CD14-positive monocyte (primary cell): Measurements from ENCODE around the gene DCUN1D3. TPM values are rescaled to one million over a fixed set of nuclear protein-coding genes. Genes with fewer than 3 reads are reported as not detected.

Source experiments
- DNase-seq, 3 donors: peaks; one replicate each; pipeline ENCODE4 v3.0.0-alpha.2; 2011 to 2022
- H2AFZ ChIP-seq: 2 replicates; pipeline ENCODE4 v1.6.0; 2012; ENCODE audit warnings: mild to moderate bottlenecking, low read depth, low read length, inconsistent platforms; ENCODE audit not compliant: insufficient read depth, poor library complexity, severe bottlenecking
- H3K27ac ChIP-seq, 2 donors: 1 replicate in 1 of 2; 2 replicates in 1 of 2; pipeline ENCODE4 v1.5.1; 2012 to 2013; ENCODE audit warnings: low read length in 2 of 2, control low read depth in 1 of 2, inconsistent platforms in 1 of 2, low read depth in 1 of 2, mild to moderate bottlenecking in 1 of 2
- H3K27me3 ChIP-seq, 2 donors: one replicate each; pipeline versions ENCODE4 v1.6.0 to v1.6.1; 2011 to 2013; ENCODE audit warnings: low read length in 2 of 2; ENCODE audit not compliant: control insufficient read depth in 2 of 2, insufficient read depth in 2 of 2
- H3K36me3 ChIP-seq, 2 donors: replicated peaks in 1 of 2; 1 replicate in 1 of 2; 2 replicates in 1 of 2; pipeline versions ENCODE4 v1.5.1 to v1.6.1; 2012 to 2013; ENCODE audit warnings: low read length in 2 of 2, control low read depth in 1 of 2, inconsistent platforms in 1 of 2, mild to moderate bottlenecking in 1 of 2; ENCODE audit not compliant: insufficient read depth in 2 of 2, control insufficient read depth in 1 of 2
- H3K4me1 ChIP-seq, 2 donors: 1 replicate in 1 of 2; 2 replicates in 1 of 2; pipeline versions ENCODE4 v1.5.1 to v1.6.1; 2012 to 2013; ENCODE audit warnings: low read length in 2 of 2, control low read depth in 1 of 2, inconsistent platforms in 1 of 2, mild to moderate bottlenecking in 1 of 2, moderate library complexity in 1 of 2; ENCODE audit not compliant: insufficient read depth in 2 of 2, control insufficient read depth in 1 of 2
- H3K4me2 ChIP-seq: replicated peaks from 2 replicates; pipeline ENCODE3; 2012; ENCODE audit warnings: low read length, moderate library complexity, mild to moderate bottlenecking; ENCODE audit not compliant: poor library complexity, severe bottlenecking; ENCODE audit errors: extremely low read depth
- H3K4me3 ChIP-seq, 3 experiments: fragments of 200-600 bp in 1 of 3; sonication (generic) in 1 of 3; replicated peaks in 1 of 3; 1 replicate in 2 of 3; 2 replicates in 1 of 3; pipeline ENCODE4 v1.5.1; 2011 to 2013; ENCODE audit warnings: low read length in 3 of 3, mild to moderate bottlenecking in 3 of 3, control low read depth in 2 of 3, low read depth in 2 of 3, inconsistent platforms in 1 of 3, moderate library complexity in 1 of 3
- H3K79me2 ChIP-seq: 2 replicates; pipeline ENCODE4 v1.6.0; 2012; ENCODE audit warnings: mild to moderate bottlenecking, control low read depth, inconsistent platforms, low read length, moderate library complexity; ENCODE audit not compliant: insufficient read depth
- H3K9ac ChIP-seq: 2 replicates; pipeline ENCODE4 v1.6.0; 2017; ENCODE audit warnings: low read length, mild to moderate bottlenecking; ENCODE audit not compliant: insufficient read depth, poor library complexity, severe bottlenecking
- H3K9me3 ChIP-seq, 2 donors: replicated peaks in 1 of 2; 1 replicate in 1 of 2; 2 replicates in 1 of 2; pipeline versions ENCODE4 v1.5.1 to v1.6.1; 2012 to 2013; ENCODE audit warnings: low read length in 2 of 2, control low read depth in 1 of 2; ENCODE audit not compliant: control insufficient read depth in 1 of 2, insufficient read depth in 1 of 2
- H4K20me1 ChIP-seq: 2 replicates; pipeline ENCODE4 v1.6.0; 2012; ENCODE audit warnings: mild to moderate bottlenecking, low read length, control low read depth, moderate library complexity; ENCODE audit not compliant: insufficient read depth
- H3K27ac Mint-ChIP-seq, 7 donors: one replicate each; pipeline ENCODE4 v1.8.0; 2020; ENCODE audit warnings: mild to moderate bottlenecking in 7 of 7, mixed read lengths in 7 of 7, moderate library complexity in 6 of 7, inconsistent platforms in 2 of 7
- H3K27me3 Mint-ChIP-seq, 3 donors: one replicate each; pipeline ENCODE4 v1.8.0; 2021 to 2022; ENCODE audit warnings: low read depth in 3 of 3, mild to moderate bottlenecking in 3 of 3, mixed read lengths in 3 of 3, moderate library complexity in 3 of 3, inconsistent platforms in 1 of 3
- H3K36me3 Mint-ChIP-seq, 2 donors: one replicate each; pipeline ENCODE4 v1.8.0; 2020; ENCODE audit warnings: mixed read lengths in 2 of 2, inconsistent platforms in 1 of 2, mild to moderate bottlenecking in 1 of 2
- H3K4me1 Mint-ChIP-seq: one replicate; pipeline ENCODE4 v1.8.0; 2020; ENCODE audit warnings: mild to moderate bottlenecking, mixed read lengths
- H3K4me3 Mint-ChIP-seq, 2 donors: one replicate each; pipeline ENCODE4 v1.8.0; 2020; ENCODE audit warnings: mild to moderate bottlenecking in 2 of 2, mixed read lengths in 2 of 2, moderate library complexity in 1 of 2
- H3K9me3 Mint-ChIP-seq, 7 donors: one replicate each; pipeline ENCODE4 v1.8.0; 2020 to 2022; ENCODE audit warnings: mixed read lengths in 7 of 7, mild to moderate bottlenecking in 6 of 7, moderate library complexity in 6 of 7, inconsistent platforms in 2 of 7
- WGBS: methylation state at CpG from one replicate; pipeline ENCODE4 v1.1.5; 2013; ENCODE audit warnings: missing lambda C conversion rate; ENCODE audit not compliant: insufficient coverage; 5-methylcytosine and 5-hydroxymethylcytosine counted together
- intact Hi-C, 2 donors: fragments of 100-400 bp; cut with micrococcal nuclease; formaldehyde crosslinking; loops; one replicate each; pipeline versions ENCODE4 v1.15.0 to v1.15.1; 2023
- polyA plus RNA-seq, 3 donors: library from polyadenylated mRNA; depleted of rRNA in 1 of 3; unstranded in 2 of 3; stranded (reverse) in 1 of 3; fragments of 300-500 nt in 2 of 3; fragments of >200 nt in 1 of 3; fragmentation: Illumina TruSeq in 2 of 3; gene quantifications; 1 replicate in 2 of 3; 2 replicates in 1 of 3; pipeline ENCODE4 v1.2.3, GENCODE V29; 2012 to 2021
- TF ChIP-seq, protein P1 (sequence below): fragments of 200-600 bp; IDR thresholded peaks from one replicate; pipeline ENCODE4 v1.8.0; 2022; ENCODE audit warnings: antibody characterized with exemption, mild to moderate bottlenecking

The DCUN1D3 gene
- polyA plus RNA-seq, 3 donors = 1.0 to 3.4 (median 1.3) TPM

DNA sequence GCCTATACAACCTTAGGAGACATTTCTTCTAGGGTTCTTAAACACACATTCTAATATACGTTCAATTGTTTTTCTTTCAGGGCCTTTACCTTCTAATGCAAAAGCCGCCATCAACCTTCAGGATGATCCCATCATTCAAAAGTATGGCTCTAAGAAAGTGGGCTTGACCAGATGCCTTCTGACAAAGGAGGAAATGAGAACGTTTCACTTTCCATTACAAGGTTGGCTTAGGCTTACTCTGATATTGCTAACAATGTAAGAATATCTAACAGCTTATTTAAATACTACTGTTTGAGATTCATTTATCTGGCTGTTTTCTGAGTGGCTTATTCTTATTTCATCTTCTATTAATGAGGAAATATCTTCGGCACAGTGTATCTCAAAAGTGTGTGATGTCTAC lies 78.5 kb downstream of the DCUN1D3 start:
- H3K4me2 ChIP-seq = no peak overlapping the region
- no peaks in the 10 kb centered on the region for H3K27me3 ChIP-seq
- H3K9ac ChIP-seq = no peak overlapping the region
- H3K4me3 ChIP-seq = no peak overlapping the region
- H3K9me3 ChIP-seq = no peaks in the 10 kb centered on the region
- no peak overlapping the region for H3K4me3 Mint-ChIP-seq
- H3K27me3 Mint-ChIP-seq = no peaks in the 10 kb centered on the region
- intact Hi-C loops = no loop called here
- peaks cover 0 to 1% (median 0%) of the 10 kb centered on the region in 7 donors for H3K9me3 Mint-ChIP-seq
- DNase-seq = no peak
- TF ChIP-seq, protein P1, sequence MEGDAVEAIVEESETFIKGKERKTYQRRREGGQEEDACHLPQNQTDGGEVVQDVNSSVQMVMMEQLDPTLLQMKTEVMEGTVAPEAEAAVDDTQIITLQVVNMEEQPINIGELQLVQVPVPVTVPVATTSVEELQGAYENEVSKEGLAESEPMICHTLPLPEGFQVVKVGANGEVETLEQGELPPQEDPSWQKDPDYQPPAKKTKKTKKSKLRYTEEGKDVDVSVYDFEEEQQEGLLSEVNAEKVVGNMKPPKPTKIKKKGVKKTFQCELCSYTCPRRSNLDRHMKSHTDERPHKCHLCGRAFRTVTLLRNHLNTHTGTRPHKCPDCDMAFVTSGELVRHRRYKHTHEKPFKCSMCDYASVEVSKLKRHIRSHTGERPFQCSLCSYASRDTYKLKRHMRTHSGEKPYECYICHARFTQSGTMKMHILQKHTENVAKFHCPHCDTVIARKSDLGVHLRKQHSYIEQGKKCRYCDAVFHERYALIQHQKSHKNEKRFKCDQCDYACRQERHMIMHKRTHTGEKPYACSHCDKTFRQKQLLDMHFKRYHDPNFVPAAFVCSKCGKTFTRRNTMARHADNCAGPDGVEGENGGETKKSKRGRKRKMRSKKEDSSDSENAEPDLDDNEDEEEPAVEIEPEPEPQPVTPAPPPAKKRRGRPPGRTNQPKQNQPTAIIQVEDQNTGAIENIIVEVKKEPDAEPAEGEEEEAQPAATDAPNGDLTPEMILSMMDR = no peak
- no peaks in the 10 kb centered on the region for H3K79me2 ChIP-seq
- 92% methylated on average over 2 of the region's 4 CpGs for WGBS
- H3K36me3 Mint-ChIP-seq = peaks cover 20 to 41% of the 10 kb centered on the region in 2 donors
- no peak overlapping the region for H3K27ac ChIP-seq
- H3K4me1 Mint-ChIP-seq = peaks cover 15% of the 10 kb centered on the region
- H3K4me1 ChIP-seq = peaks cover 9 to 13% of the 10 kb centered on the region in 2 donors
- H3K27ac Mint-ChIP-seq = peak overlapping the region in 1 of 7 donors; percentile 23
- H3K36me3 ChIP-seq = peaks cover 21 to 45% of the 10 kb centered on the region in 2 donors
- H2AFZ ChIP-seq = no peak overlapping the region
- no peaks in the 10 kb centered on the region for H4K20me1 ChIP-seq

DNA sequence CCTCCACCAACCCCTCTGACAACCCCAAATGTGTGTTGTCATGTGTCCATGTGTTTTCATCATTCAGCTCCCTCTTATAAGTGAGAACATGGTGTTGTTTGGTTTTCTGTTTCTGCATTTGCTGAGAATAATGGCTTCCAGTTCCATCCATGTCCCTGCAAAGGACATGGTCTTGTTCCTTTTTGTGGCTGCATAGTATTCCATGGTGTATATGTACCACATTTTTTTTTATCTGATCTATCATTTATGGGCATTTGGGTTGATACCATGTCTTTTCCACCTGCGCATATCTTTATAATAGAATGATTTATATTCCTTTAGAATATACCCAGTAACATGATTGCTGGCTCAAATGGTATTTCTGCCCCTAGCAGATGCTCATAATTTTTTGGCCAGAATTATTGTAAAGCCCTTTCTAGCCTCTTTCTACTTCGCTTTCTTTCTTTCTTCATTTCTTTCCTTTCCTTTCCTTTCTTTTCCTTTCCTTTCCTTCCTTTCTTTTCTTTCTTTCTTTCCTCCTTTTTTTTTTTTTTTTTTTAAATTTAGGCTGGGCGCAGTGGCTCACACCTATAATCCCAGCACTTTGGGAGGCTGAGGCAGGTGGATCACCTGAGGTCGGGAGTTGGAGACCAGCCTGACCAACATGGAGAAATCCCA lies 81.1 kb downstream of the DCUN1D3 start:
- Histone ChIP-seq H3K79me2 (no peaks in the 10 kb centered on the region), H3K4me1 (peaks cover 9 to 13% of the 10 kb centered on the region in 2 donors), H3K36me3 (peaks cover 7 to 44% of the 10 kb centered on the region in 2 donors), H4K20me1 (no peaks in the 10 kb centered on the region), H2AFZ (no peak overlapping the region), H3K9me3 (no peaks in the 10 kb centered on the region), H3K4me3 (no peak overlapping the region), H3K27ac (no peak overlapping the region), H3K9ac (no peak overlapping the region), H3K27me3 (no peaks in the 10 kb centered on the region), H3K4me2 (no peak overlapping the region)
- H3K4me1 Mint-ChIP-seq = peaks cover 15% of the 10 kb centered on the region
- no peaks in the 10 kb centered on the region for H3K27me3 Mint-ChIP-seq
- intact Hi-C loops = no loop called here
- WGBS = 100% methylated on average over 1 of the region's 4 CpGs
- TF ChIP-seq, protein P1 = no peak
- no peak for DNase-seq
- H3K27ac Mint-ChIP-seq = peak overlapping the region in 1 of 7 donors; percentile 72
- peaks cover 0 to 1% (median 0%) of the 10 kb centered on the region in 7 donors for H3K9me3 Mint-ChIP-seq
- peaks cover 22 to 33% of the 10 kb centered on the region in 2 donors for H3K36me3 Mint-ChIP-seq
- no peak overlapping the region for H3K4me3 Mint-ChIP-seq
